GM12873 (cell line): ENCODE results near the gene ST3GAL6.

Experiments used
- TF ChIP-seq, protein P1 (sequence below): IDR thresholded peaks from 2 replicates; pipeline ENCODE4 v1.5.1; 2012; ENCODE audit warnings: low read depth, mild to moderate bottlenecking, moderate library complexity, low read length, control low read depth; ENCODE audit not compliant: insufficient read depth; ENCODE audit errors: missing control alignments

ST3GAL6 gene

DNA sequence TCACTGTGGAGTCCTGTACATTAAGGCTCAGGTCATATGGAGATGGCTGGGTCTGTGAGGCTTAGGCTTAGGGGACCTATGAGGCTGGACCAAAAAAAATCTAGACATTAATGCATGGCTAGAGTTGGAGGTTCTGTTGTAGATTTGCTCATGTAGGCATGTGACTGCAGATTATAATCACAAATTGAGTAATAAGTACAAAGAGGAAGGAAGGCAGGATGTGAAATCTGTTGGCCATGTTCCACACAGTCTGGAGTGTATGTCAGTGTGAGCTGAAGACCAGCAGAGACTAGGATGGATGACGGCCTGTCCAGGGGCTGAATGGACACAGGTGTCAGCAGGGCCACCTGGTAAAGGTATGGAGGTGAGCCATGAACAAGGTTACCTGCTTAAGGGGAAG, at the start of gene ST3GAL6:
Gene ST3GAL6, plus strand, starts transcription at position 265 of the 400 bp plus-strand sequence. CDS start 5,101 bp downstream, outside the sequence.
- TF ChIP-seq, protein P1, sequence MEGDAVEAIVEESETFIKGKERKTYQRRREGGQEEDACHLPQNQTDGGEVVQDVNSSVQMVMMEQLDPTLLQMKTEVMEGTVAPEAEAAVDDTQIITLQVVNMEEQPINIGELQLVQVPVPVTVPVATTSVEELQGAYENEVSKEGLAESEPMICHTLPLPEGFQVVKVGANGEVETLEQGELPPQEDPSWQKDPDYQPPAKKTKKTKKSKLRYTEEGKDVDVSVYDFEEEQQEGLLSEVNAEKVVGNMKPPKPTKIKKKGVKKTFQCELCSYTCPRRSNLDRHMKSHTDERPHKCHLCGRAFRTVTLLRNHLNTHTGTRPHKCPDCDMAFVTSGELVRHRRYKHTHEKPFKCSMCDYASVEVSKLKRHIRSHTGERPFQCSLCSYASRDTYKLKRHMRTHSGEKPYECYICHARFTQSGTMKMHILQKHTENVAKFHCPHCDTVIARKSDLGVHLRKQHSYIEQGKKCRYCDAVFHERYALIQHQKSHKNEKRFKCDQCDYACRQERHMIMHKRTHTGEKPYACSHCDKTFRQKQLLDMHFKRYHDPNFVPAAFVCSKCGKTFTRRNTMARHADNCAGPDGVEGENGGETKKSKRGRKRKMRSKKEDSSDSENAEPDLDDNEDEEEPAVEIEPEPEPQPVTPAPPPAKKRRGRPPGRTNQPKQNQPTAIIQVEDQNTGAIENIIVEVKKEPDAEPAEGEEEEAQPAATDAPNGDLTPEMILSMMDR, result no peak

DNA sequence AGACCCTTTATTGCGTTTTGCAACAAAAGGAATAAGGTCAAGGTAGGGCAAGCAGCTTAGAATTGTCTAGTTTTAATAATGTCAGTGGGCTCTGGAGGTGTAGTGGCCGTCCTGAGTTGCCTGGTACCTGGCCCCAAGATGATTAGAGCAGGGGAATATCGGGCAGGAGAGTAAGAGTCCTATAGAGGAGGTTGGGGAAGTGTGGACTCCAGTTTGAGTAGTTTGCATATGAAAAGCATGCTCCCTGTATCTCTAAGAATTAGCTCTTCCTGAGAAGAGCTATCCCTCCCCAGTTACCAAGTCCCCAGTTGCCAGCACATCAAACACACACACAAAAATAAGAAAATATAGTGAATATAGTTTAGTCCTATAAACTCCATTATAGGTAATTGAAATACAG, 49.2 kb upstream of the ST3GAL6 start:
- TF ChIP-seq, protein P1, result no peak

GRCh38 chr3:98717584-98717983, 45.6 kb upstream of the ST3GAL6 start:
- TF ChIP-seq, protein P1, result no peak

GRCh38 chr3:98718730-98719129, 44.4 kb upstream of the ST3GAL6 start:
- TF ChIP-seq, protein P1, result no peak

DNA sequence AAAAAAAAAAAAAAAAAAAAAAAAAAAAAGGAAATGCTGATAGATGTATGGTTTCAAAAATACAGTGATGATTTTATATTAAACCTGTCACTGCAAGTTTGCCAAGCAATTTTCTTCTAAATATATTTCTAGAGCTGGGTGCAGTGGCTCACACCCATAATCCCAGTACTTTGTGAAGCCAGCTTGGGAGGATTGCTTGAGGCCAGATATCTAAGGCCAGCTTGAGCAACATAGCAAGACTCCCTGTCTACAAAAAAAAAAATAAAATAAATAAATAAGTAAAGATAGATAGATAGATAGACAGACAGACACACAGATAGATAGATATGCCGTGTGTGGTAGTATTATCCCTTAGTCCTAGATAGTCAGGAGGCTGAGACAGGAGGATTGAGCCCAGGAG, 41.4 kb upstream of the ST3GAL6 start:
- TF ChIP-seq, protein P1, result no peak

DNA sequence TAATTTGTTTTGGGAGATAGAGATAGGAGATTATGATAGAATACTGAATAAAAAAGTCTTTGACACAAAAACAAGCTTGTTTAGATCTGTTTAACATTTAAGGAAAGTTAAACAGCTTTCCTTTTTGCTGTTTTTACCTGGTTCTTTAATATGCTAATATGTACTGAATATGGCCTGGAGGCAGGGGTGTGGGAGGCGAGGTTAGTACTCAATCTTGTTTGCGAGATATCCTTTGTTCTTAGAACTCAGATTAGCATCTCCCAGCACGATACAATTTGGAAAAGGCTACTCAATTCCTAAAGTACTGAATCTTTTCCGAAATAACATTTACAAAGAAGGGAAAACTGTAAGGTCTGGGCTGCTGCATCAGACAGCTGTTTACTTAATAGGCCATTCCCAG, 40.8 kb upstream of the ST3GAL6 start:
- TF ChIP-seq, protein P1, result no peak

DNA sequence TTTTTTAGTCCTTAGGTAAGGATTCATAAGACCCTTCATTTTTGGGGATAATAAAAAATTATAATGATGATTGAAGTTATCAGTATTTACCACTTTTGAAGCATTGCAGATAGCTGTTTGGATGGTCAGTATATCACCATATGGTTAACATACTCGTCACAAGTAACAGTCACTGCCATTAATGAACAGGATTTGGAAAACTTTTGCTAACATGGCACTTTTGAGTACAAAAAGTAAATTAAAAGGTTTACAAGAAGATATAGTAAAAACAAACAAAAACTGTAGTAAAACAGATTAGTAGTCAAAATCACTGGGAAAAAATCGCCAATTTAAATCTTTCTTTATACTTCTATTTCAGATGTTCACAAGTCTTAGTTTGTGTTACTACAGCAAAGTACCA, 37.8 kb upstream of the ST3GAL6 start:
- TF ChIP-seq, protein P1, result no peak

DNA sequence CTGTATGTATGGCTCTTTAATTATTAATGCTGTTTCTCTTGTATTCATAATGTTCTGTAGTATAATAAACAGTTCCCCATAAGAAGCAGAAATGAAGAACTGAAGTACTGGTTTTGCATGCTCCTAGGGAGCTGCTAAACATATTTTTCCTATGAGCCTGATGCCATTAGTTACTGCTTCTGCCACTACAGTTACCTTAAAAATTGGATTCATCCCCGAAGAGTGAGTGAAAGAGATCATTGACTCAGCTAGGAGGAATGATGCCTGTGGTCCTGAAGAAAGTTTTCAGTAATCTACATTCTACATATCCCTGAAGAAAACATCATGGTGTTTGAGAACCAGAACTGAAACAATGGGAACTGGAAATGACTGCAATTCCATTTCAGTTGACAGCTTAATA, 37.1 kb upstream of the ST3GAL6 start:
- TF ChIP-seq, protein P1, result no peak
